ENCODE data around the gene TMEM87A. TPM values are rescaled to one million over a fixed set of nuclear protein-coding genes. Genes with fewer than 3 reads are reported as not detected.

TMEM87A gene
- total and polyA plus RNA-seq, 2 of the 4 experiments (the other 2 are of a cell fraction): 16.6 to 45.3 TPM

GRCh38 chr15:42313463-42313862, 40.2 kb upstream of the TMEM87A start:
- ChIA-PET POLR2A (ENCODE audit: unreplicated experiment) (no interaction called here), CTCF (no interaction called here)
- BruUV-seq (replicated peaks): no TSS peak
- no peak overlapping the region for H3K27ac ChIP-seq (ENCODE audit: insufficient read depth, low read length)
- dilution Hi-C loops (cut with HindIII; ENCODE audit: low sequenced_read_pairs, unreplicated experiment) (no loop called here), intact Hi-C loops (cut with micrococcal nuclease) (no loop called here), in situ Hi-C loops (cut with MboI; ENCODE audit: low sequenced_read_pairs) (no loop called here)
- H4K5ac ChIP-seq (ENCODE audit: low read depth, low read length): no peak overlapping the region
- no peak overlapping the region for H3K4me3 ChIP-seq (ENCODE audit: insufficient read depth, low read depth, low read length)
- no peak for TF ChIP-seq ELK1 (IDR thresholded peaks at IDR 0.05; ENCODE audit: borderline replicate concordance, low read depth, low read length)
- no peak overlapping the region for H2AK5ac ChIP-seq (ENCODE audit: low read depth, low read length)
- H3K79me1 ChIP-seq (ENCODE audit: low read depth in 1 of 2, low read length in 2 of 2): no peaks in the 10 kb centered on the region
- H2AFZ ChIP-seq (replicated peaks; ENCODE audit: low read length, poor library complexity): no peak overlapping the region
- no peak overlapping the region for H2BK120ac ChIP-seq (ENCODE audit: low read depth, low read length)
- no CpG with 5 or more reads among the region's 3 CpGs for WGBS, 2 experiments (ENCODE audit: extremely low coverage in 2 of 2, insufficient read length in 1 of 2)
- H3K9me3 ChIP-seq (ENCODE audit: control insufficient read depth, insufficient read depth, low read length): no peaks in the 10 kb centered on the region
- H2BK15ac ChIP-seq (ENCODE audit: low read depth, low read length): no peak overlapping the region
- H3K4me1 ChIP-seq (ENCODE audit: control insufficient read depth, insufficient read depth, low read length): 0 out of 2 replicates have a peak, but pooled peaks cover 2% of the 10 kb centered on the region
- no peak overlapping the region for H3K4ac ChIP-seq (ENCODE audit: low read depth, low read length)
- no peak overlapping the region for H3K56ac ChIP-seq (ENCODE audit: extremely low read depth, insufficient read depth, low read length)
- H2AK9ac ChIP-seq (replicated peaks; ENCODE audit: low read depth, low read length, poor library complexity): no peak overlapping the region
- no peaks in the 10 kb centered on the region for H3K27me3 ChIP-seq (ENCODE audit: control insufficient read depth, insufficient read depth, low read length)
- peaks cover 4% of the 10 kb centered on the region; the same call in 1 of the 2 replicates for H3K9me1 ChIP-seq (ENCODE audit: insufficient read depth, low read length)
- no peaks in the 10 kb centered on the region for H3K36me3 ChIP-seq (ENCODE audit: control insufficient read depth, insufficient read depth, low read length)
- no peak overlapping the region for H3K23ac ChIP-seq (ENCODE audit: low read depth, low read length)
- no peak overlapping the region for H3K9ac ChIP-seq (ENCODE audit: low read depth, low read length)
- H3K18ac ChIP-seq (ENCODE audit: low read depth, low read length): no peak overlapping the region
- H4K20me1 ChIP-seq (ENCODE audit: insufficient read depth, low read length): no peaks in the 10 kb centered on the region
- H2BK20ac ChIP-seq (ENCODE audit: low read depth, low read length): no peak overlapping the region
- H3K4me2 ChIP-seq (ENCODE audit: low read depth, low read length): no peak overlapping the region
- no peak overlapping the region for H4K8ac ChIP-seq (ENCODE audit: low read depth in 2 of 2, low read length in 2 of 2)
- no peak overlapping the region for H3K14ac ChIP-seq (replicated peaks; ENCODE audit: low read depth, low read length)
- ATAC-seq (ENCODE audit: low read depth) (no peak), DNase-seq (no peak)
- no peak overlapping the region for H2BK5ac ChIP-seq (ENCODE audit: low read depth, low read length, poor library complexity, severe bottlenecking)
- no peak overlapping the region for H4K91ac ChIP-seq (ENCODE audit: insufficient read depth, low read depth, low read length)

Data from IMR-90 (cell line).